T1000 (cell line): Measurements from ENCODE around the gene DNMT3L.
"Not testable (repeated sequence)": the region's sequence is repeated elsewhere in the genome, so short reads cannot be mapped to it uniquely, and the experiment has no call there.

Source experiments
- DNase-seq: peaks from one replicate; lab custom pipeline; 2025; ENCODE audit warnings: mixed read lengths; lab: John Stamatoyannopoulos, UW

Gene DNMT3L

GRCh38 chr21:44261675-44262295, at the start of gene DNMT3L:
DNMT3L (minus strand) TSS chr21:44261897; CDS start chr21:44261259, 638 bp downstream.
- DNase-seq = no peak

- no peak for DNase-seq
These were observed 49.2 kb upstream of the DNMT3L start for GRCh38 chr21:44310628-44311507.

GRCh38 chr21:44306936-44307704, 45.4 kb upstream of the DNMT3L start:
- no peak for DNase-seq

- no peak for DNase-seq
These were observed 44.0 kb upstream of the DNMT3L start for GRCh38 chr21:44305691-44306090.

- no peak for DNase-seq
These were observed 43.2 kb upstream of the DNMT3L start for GRCh38 chr21:44304877-44305293.

- DNase-seq = no peak
These were observed 42.4 kb upstream of the DNMT3L start for GRCh38 chr21:44304011-44304616.

GRCh38 chr21:44303490-44303981, 41.8 kb upstream of the DNMT3L start:
- no peak for DNase-seq

GRCh38 chr21:44302573-44303401, 41.1 kb upstream of the DNMT3L start:
- DNase-seq = not testable (repeated sequence)

- no peak for DNase-seq
These were observed 40.3 kb upstream of the DNMT3L start for GRCh38 chr21:44301961-44302406.

- DNase-seq = no peak
These were observed 39.4 kb upstream of the DNMT3L start for GRCh38 chr21:44301141-44301540.

- peak; percentile 39 for DNase-seq
These were observed 38.7 kb upstream of the DNMT3L start for GRCh38 chr21:44300262-44300959.

GRCh38 chr21:44299458-44300261, 38.0 kb upstream of the DNMT3L start, which contains the start of gene PFKL:
PFKL (plus strand) TSS chr21:44300053; CDS start chr21:44300106, 53 bp downstream.
- DNase-seq = peak; percentile 62

- no peak for DNase-seq
These were observed 37.4 kb upstream of the DNMT3L start for GRCh38 chr21:44299085-44299457.

- no peak for DNase-seq
These were observed 36.6 kb upstream of the DNMT3L start for GRCh38 chr21:44298301-44298700.

- DNase-seq = peak; percentile 67
These were observed 36.0 kb upstream of the DNMT3L start for GRCh38 chr21:44297525-44298290.

- DNase-seq = no peak
These were observed 35.2 kb upstream of the DNMT3L start for GRCh38 chr21:44296916-44297315.

GRCh38 chr21:44296103-44296519, 34.4 kb upstream of the DNMT3L start:
- no peak for DNase-seq

- DNase-seq = no peak
These were observed 33.9 kb upstream of the DNMT3L start for GRCh38 chr21:44295646-44296045.
